RWPE2 (cell line): ENCODE measurements around the gene TMOD3.

Source experiments
- ATAC-seq: fragments of 200-7000 bp; cut with Tn5 transposase; 3 replicates; pipeline ENCODE4 v1.9.1; 2021; ENCODE audit warnings: low read depth
- DNase-seq: peaks from one replicate; pipeline ENCODE4 v3.0.0-alpha.2; 2020; ENCODE audit warnings: low spot score
- H3K27ac ChIP-seq: fragments of 450-650 bp; 2 replicates; pipeline ENCODE4 v1.5.1; 2017; ENCODE audit warnings: mild to moderate bottlenecking; ENCODE audit not compliant: poor library complexity, severe bottlenecking
- H3K27me3 ChIP-seq: fragments of 250-450 bp; sonication (Bioruptor Pico); 2 replicates; pipeline ENCODE4 v1.5.1; 2021; ENCODE audit warnings: mild to moderate bottlenecking, moderate library complexity; ENCODE audit not compliant: insufficient read depth, poor library complexity, severe bottlenecking
- H3K36me3 ChIP-seq: fragments of 250-450 bp; sonication (Bioruptor Pico); 2 replicates; pipeline ENCODE4 v1.5.1; 2020; ENCODE audit warnings: low read depth, mild to moderate bottlenecking, moderate library complexity
- H3K4me1 ChIP-seq: fragments of 250-450 bp; sonication (Bioruptor Pico); 2 replicates; pipeline ENCODE4 v1.5.1; 2021; ENCODE audit warnings: mild to moderate bottlenecking, moderate library complexity; ENCODE audit not compliant: insufficient read depth, poor library complexity, severe bottlenecking
- H3K4me3 ChIP-seq: fragments of 250-450 bp; sonication (Bioruptor Pico); 2 replicates; pipeline ENCODE4 v1.5.1; 2021; ENCODE audit warnings: mild to moderate bottlenecking, moderate library complexity; ENCODE audit not compliant: severe bottlenecking
- H3K9me3 ChIP-seq: fragments of 250-450 bp; sonication (Bioruptor Pico); 2 replicates; pipeline ENCODE4 v1.5.1; 2021; ENCODE audit warnings: mild to moderate bottlenecking, moderate library complexity; ENCODE audit not compliant: severe bottlenecking
- CTCF ChIP-seq: fragments of 450-650 bp; IDR thresholded peaks from one replicate; pipeline ENCODE4 v1.5.1; 2017; ENCODE audit warnings: mild to moderate bottlenecking, moderate library complexity; ENCODE audit not compliant: poor library complexity, severe bottlenecking

The TMOD3 gene

GRCh38 chr15:51816611-51817010 lies 12.8 kb upstream of the TMOD3 start:
- TF ChIP-seq CTCF: no peak
- Histone ChIP-seq H3K4me1 (peaks cover 5% of the 10 kb centered on the region), H3K36me3 (no peaks in the 10 kb centered on the region), H3K27me3 (no peaks in the 10 kb centered on the region), H3K4me3 (no peak overlapping the region), H3K27ac (no peak overlapping the region), H3K9me3 (peaks cover 7% of the 10 kb centered on the region)
- ATAC-seq (no peak), DNase-seq (no peak)

- Histone ChIP-seq H3K4me3 (no peak overlapping the region), H3K36me3 (no peaks in the 10 kb centered on the region), H3K4me1 (peaks cover 5% of the 10 kb centered on the region), H3K27ac (no peak overlapping the region), H3K9me3 (peaks cover 7% of the 10 kb centered on the region), H3K27me3 (no peaks in the 10 kb centered on the region)
- TF ChIP-seq CTCF: no peak
- DNase-seq (no peak), ATAC-seq (no peak)
Observed at GRCh38 chr15:51818150-51818549, 11.3 kb upstream of the TMOD3 start.

GRCh38 chr15:51825698-51826097 lies 3.8 kb upstream of the TMOD3 start:
- no peak for ATAC-seq
- H3K4me3 ChIP-seq: no peak overlapping the region

GRCh38 chr15:51828621-51829375 lies 655 bp upstream of the TMOD3 start:
- Histone ChIP-seq H3K4me3 (peak overlapping the region; percentile 86), H3K9me3 (no peaks in the 10 kb centered on the region), H3K36me3 (peaks cover 30% of the 10 kb centered on the region), H3K27me3 (no peaks in the 10 kb centered on the region), H3K27ac (peak overlapping the region; percentile 96), H3K4me1 (peaks cover 47% of the 10 kb centered on the region)
- ATAC-seq: peak; percentile 78
- peak; percentile 89 for DNase-seq
- no peak for TF ChIP-seq CTCF

More at GRCh38 chr15:51825698-51826097, 3.8 kb upstream of the TMOD3 start:
- DNase-seq: no peak
- Histone ChIP-seq H3K36me3 (peaks cover 2% of the 10 kb centered on the region), H3K27me3 (no peaks in the 10 kb centered on the region), H3K27ac (peak overlapping the region; percentile 28), H3K9me3 (peaks cover 7% of the 10 kb centered on the region), H3K4me1 (peaks cover 24% of the 10 kb centered on the region)
- TF ChIP-seq CTCF: no peak

GRCh38 chr15:51830276-51830806 lies 888 bp downstream of the TMOD3 start:
- peak overlapping the region; percentile 96 for H3K27ac ChIP-seq
- H3K27me3 ChIP-seq: no peaks in the 10 kb centered on the region
- TF ChIP-seq CTCF: no peak
- peaks cover 45% of the 10 kb centered on the region for H3K36me3 ChIP-seq
- H3K9me3 ChIP-seq: no peaks in the 10 kb centered on the region
- DNase-seq (no peak), ATAC-seq (peak; percentile 9)
- peak overlapping the region; percentile 86 for H3K4me3 ChIP-seq
- H3K4me1 ChIP-seq: peaks cover 62% of the 10 kb centered on the region
